GM10266 (cell line): ENCODE data around the gene PEPD.

ENCODE experiments used
- DNase-seq: peaks from one replicate; pipeline ENCODE4 v3.0.0; 2012; ENCODE audit errors: extremely low spot score
- CTCF ChIP-seq: IDR thresholded peaks from 2 replicates; pipeline ENCODE4 v1.5.1; 2012; ENCODE audit warnings: mild to moderate bottlenecking, low read depth; ENCODE audit not compliant: control insufficient read depth, insufficient read depth; ENCODE audit errors: missing control alignments

PEPD gene

GRCh38 chr19:33393286-33394005 lies 128.1 kb downstream of the PEPD start:
- no peak for TF ChIP-seq CTCF
- no peak for DNase-seq

GRCh38 chr19:33392341-33393285 lies 129.0 kb downstream of the PEPD start:
- DNase-seq = no peak

GRCh38 chr19:33391631-33392249 lies 129.9 kb downstream of the PEPD start:
- TF ChIP-seq CTCF = no peak
- no peak for DNase-seq

More at GRCh38 chr19:33392341-33393285, 129.0 kb downstream of the PEPD start:
- TF ChIP-seq CTCF = no peak

GRCh38 chr19:33390908-33391630 lies 130.5 kb downstream of the PEPD start:
- DNase-seq = no peak
- TF ChIP-seq CTCF = no peak

- DNase-seq = no peak
- no peak for TF ChIP-seq CTCF
Observed at GRCh38 chr19:33390101-33390907, 131.3 kb downstream of the PEPD start.

GRCh38 chr19:33389421-33390100 lies 132.0 kb downstream of the PEPD start:
- no peak for TF ChIP-seq CTCF
- no peak for DNase-seq
